ENCODE results near the gene PPFIBP2. TPM values are rescaled to one million over a fixed set of nuclear protein-coding genes. Genes with fewer than 3 reads are reported as not detected.

PPFIBP2 gene
- total and polyA plus RNA-seq, 2 of the 13 experiments (the other 11 are each of a cell fraction or from before 2014, with no cell fraction given): 15.0 to 52.5 TPM

- 0 out of 2 replicates have a peak, but pooled peaks have one; percentile 35 for TF ChIP-seq DRAP1 (CRISPR knock-in tag; IDR thresholded peaks at IDR 0.05)
- TF ChIP-seq UBTF (CRISPR knock-in tag; IDR thresholded peaks at IDR 0.05): no peak
- TF ChIP-seq ZNF549 (CRISPR knock-in tag; IDR thresholded peaks at IDR 0.05): no peak
- no peak for TF ChIP-seq ZNF749 (CRISPR knock-in tag; IDR thresholded peaks at IDR 0.05; ENCODE audit: borderline replicate concordance)
- TF ChIP-seq TAF1 (CRISPR knock-in tag; IDR thresholded peaks at IDR 0.05): no peak
- TF ChIP-seq POLR2A (IDR thresholded peaks at IDR 0.05; ENCODE audit: insufficient read depth in 1 of 2, low read depth in 2 of 2, low read length in 2 of 2): no peak
- no peak for TF ChIP-seq ADNP (CRISPR knock-in tag; IDR thresholded peaks at IDR 0.05)
- peak; percentile 61; the same call in 1 of the 2 replicates for TF ChIP-seq IRF2 (CRISPR knock-in tag; IDR thresholded peaks at IDR 0.05)
- TF ChIP-seq ZNF672 (CRISPR knock-in tag; IDR thresholded peaks at IDR 0.05): no peak
- TF ChIP-seq DBP (CRISPR knock-in tag; IDR thresholded peaks at IDR 0.05; ENCODE audit: not compliant biosample characterization): no peak
- no peak for TF ChIP-seq ESRRA (CRISPR knock-in tag; IDR thresholded peaks at IDR 0.05; ENCODE audit: low read depth)
- TF ChIP-seq SRSF4 (IDR thresholded peaks at IDR 0.05; ENCODE audit: low read depth, low read length, poor library complexity, severe bottlenecking): no peak
- TF ChIP-seq HNF4A (CRISPR knock-in tag; IDR thresholded peaks at IDR 0.05): peak; percentile 63
- no peak for TF ChIP-seq ETV6 (CRISPR knock-in tag; conservative IDR thresholded peaks at IDR 0.05)
- no peak for TF ChIP-seq SATB2 (CRISPR knock-in tag; IDR thresholded peaks at IDR 0.05)
- TF ChIP-seq ZNF512B (CRISPR knock-in tag; IDR thresholded peaks at IDR 0.05; ENCODE audit: borderline replicate concordance): no peak
- peak; percentile 72 for TF ChIP-seq TBL1XR1 (IDR thresholded peaks at IDR 0.05; ENCODE audit: borderline replicate concordance, low read length, partially characterized antibody)
- TF ChIP-seq SP4 (CRISPR knock-in tag; IDR thresholded peaks at IDR 0.05): no peak
- no peak for TF ChIP-seq SP2 (CRISPR knock-in tag; IDR thresholded peaks at IDR 0.05)
- TF ChIP-seq ZNF619 (CRISPR knock-in tag; IDR thresholded peaks at IDR 0.05): no peak
- no peak for TF ChIP-seq ZNF441 (CRISPR knock-in tag; IDR thresholded peaks at IDR 0.05; ENCODE audit: borderline replicate concordance)
Measured at GRCh38 chr11:7572001-7572712, 58.4 kb downstream of the PPFIBP2 start (continued).
